Upper lobe of left lung (tissue), 6 donors: ENCODE measurements around the gene ADGRL4. TPM values are rescaled to one million over a fixed set of nuclear protein-coding genes. Genes with fewer than 3 reads are reported as not detected.

Source experiments
- ATAC-seq, 2 donors: fragments of 200-7000 bp; cut with Tn5 transposase; one replicate each; pipeline ENCODE4 v1.9.1; 2022; ENCODE audit warnings: mild to moderate bottlenecking in 2 of 2, moderate library complexity in 2 of 2; ENCODE audit not compliant: low FRiP score in 2 of 2
- DNase-seq, 2 donors: peaks; one replicate each; pipeline ENCODE4 v3.0.0-alpha.2; 2019 to 2020
- H3K27ac ChIP-seq, 4 donors: fragments of 200-600 bp; sonication (generic); one replicate each; pipeline ENCODE4 v1.5.1; 2016 to 2019
- H3K27me3 ChIP-seq, 4 donors: fragments of 200-600 bp; sonication (generic); one replicate each; pipeline ENCODE4 v1.5.1; 2017 to 2019
- H3K36me3 ChIP-seq, 4 donors: fragments of 200-600 bp; sonication (generic); one replicate each; pipeline ENCODE4 v1.5.1; 2016 to 2019
- H3K4me1 ChIP-seq, 4 donors: fragments of 200-600 bp; sonication (generic); one replicate each; pipeline ENCODE4 v1.5.1; 2018 to 2019
- H3K4me3 ChIP-seq, 4 donors: fragments of 200-600 bp; sonication (generic); one replicate each; pipeline ENCODE4 v1.5.1; 2017 to 2019; ENCODE audit warnings: mild to moderate bottlenecking in 2 of 4, moderate library complexity in 1 of 4
- H3K9me3 ChIP-seq, 4 donors: fragments of 200-600 bp; sonication (generic); one replicate each; pipeline ENCODE4 v1.5.1; 2018 to 2019
- EP300 ChIP-seq, 4 donors: sonication (generic); formaldehyde crosslinking; IDR thresholded peaks; one replicate each; pipeline ENCODE4 v1.5.1; 2017; ENCODE audit warnings: antibody characterized with exemption in 4 of 4, control low read depth in 2 of 4
- POLR2A ChIP-seq, 4 donors: fragments of 450-650 bp; IDR thresholded peaks; one replicate each; pipeline ENCODE4 v1.5.1; 2016 to 2017; ENCODE audit warnings: antibody characterized with exemption in 4 of 4, mild to moderate bottlenecking in 2 of 4
- POLR2AphosphoS5 ChIP-seq, 2 donors: sonication (generic); formaldehyde crosslinking; IDR thresholded peaks; one replicate each; pipeline ENCODE4 v1.5.1; 2017; ENCODE audit warnings: antibody characterized with exemption in 2 of 2
- WGBS, 2 donors: methylation state at CpG; one replicate each; pipeline ENCODE4 v1.1.5; 2017 to 2018; 5-methylcytosine and 5-hydroxymethylcytosine counted together
- total RNA-seq, 6 donors: library from RNA; depleted of rRNA in 4 of 6; stranded (reverse); fragments of >200 nt in 4 of 6; gene quantifications; one replicate each; pipeline versions ENCODE4 v1.1.0 to v1.2.1, GENCODE V29; 2016 to 2021
- TF ChIP-seq, protein P1 (sequence below), 6 experiments: fragments of 450-650 bp in 4 of 6; fragments of 200-600 bp in 2 of 6; sonication (generic) in 2 of 6; IDR thresholded peaks; one replicate each; pipeline ENCODE4 v1.5.1; 2016 to 2019; ENCODE audit warnings: antibody characterized with exemption in 6 of 6
- donor health status: DM: no; HTN: no; CAD: no; lungs with moderate emphysema.
- donor health status: DM: no; HTN: yes; CAD: no; lungs with severe emphysema.

ADGRL4 gene
- total RNA-seq, 6 donors from 2014 or later, result 1.9 to 23.5 (median 12.9) TPM

DNA sequence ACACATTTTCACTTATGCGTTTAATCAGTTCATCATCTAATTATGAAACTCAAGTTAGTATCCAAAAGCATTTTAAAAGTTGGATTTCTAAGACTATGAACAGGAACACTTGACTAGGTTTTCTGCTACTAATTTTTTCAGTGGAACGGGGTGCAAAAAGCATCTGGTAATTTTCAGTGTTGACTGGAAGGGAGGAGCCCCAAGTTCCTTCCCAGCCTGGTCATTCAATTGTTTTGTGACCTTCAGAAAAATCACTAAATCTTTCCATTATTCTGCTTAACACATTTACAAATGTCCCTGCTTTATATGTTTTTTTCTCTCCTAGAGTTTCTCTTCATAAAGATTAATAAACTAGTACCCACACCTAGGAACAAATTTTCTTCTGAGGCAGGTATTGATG is 6.0 kb upstream of the ADGRL4 start:
- H3K36me3 ChIP-seq, result no peaks in the 10 kb centered on the region
- WGBS, 2 donors, result 83 to 89% methylated on average over 2 of the region's 2 CpGs
- no peak for TF ChIP-seq POLR2A (IDR thresholded peaks at IDR 0.05)
- TF ChIP-seq POLR2AphosphoS5 (IDR thresholded peaks at IDR 0.05), result no peak
- TF ChIP-seq, protein P1, sequence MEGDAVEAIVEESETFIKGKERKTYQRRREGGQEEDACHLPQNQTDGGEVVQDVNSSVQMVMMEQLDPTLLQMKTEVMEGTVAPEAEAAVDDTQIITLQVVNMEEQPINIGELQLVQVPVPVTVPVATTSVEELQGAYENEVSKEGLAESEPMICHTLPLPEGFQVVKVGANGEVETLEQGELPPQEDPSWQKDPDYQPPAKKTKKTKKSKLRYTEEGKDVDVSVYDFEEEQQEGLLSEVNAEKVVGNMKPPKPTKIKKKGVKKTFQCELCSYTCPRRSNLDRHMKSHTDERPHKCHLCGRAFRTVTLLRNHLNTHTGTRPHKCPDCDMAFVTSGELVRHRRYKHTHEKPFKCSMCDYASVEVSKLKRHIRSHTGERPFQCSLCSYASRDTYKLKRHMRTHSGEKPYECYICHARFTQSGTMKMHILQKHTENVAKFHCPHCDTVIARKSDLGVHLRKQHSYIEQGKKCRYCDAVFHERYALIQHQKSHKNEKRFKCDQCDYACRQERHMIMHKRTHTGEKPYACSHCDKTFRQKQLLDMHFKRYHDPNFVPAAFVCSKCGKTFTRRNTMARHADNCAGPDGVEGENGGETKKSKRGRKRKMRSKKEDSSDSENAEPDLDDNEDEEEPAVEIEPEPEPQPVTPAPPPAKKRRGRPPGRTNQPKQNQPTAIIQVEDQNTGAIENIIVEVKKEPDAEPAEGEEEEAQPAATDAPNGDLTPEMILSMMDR (IDR thresholded peaks at IDR 0.05), result no peak
- TF ChIP-seq EP300 (IDR thresholded peaks at IDR 0.05), result no peak
- ATAC-seq (no peak), DNase-seq (no peak)
- no peaks in the 10 kb centered on the region for H3K9me3 ChIP-seq
- no peak overlapping the region for H3K4me3 ChIP-seq
- H3K27ac ChIP-seq, result no peak overlapping the region
- H3K4me1 ChIP-seq, result no peaks in the 10 kb centered on the region
- no peaks in the 10 kb centered on the region for H3K27me3 ChIP-seq

DNA sequence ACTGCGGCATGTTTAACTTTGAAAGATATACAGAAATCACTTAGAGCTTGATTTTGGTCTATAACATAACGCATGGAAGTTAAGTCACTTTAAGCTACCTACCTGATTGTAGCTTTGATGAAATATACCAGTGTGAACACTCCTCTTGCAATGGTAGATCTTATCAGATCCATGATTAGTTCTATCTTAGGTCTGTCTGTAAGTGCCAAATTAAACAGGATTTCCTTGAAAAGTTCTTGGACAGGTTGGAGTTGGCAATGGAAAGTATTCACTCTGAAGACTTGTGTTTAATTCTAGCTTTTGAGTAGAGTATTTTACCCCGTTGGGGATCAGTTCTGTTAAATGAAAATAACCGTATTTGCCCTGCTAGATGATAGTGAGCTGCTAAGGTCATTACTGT is 4.1 kb upstream of the ADGRL4 start:
- ATAC-seq (no peak), DNase-seq (no peak)
- H3K4me1 ChIP-seq, result no peaks in the 10 kb centered on the region
- WGBS, 2 donors, result 75 to 78% methylated on average over 4 of the region's 4 CpGs
- H3K27me3 ChIP-seq, result no peaks in the 10 kb centered on the region
- H3K36me3 ChIP-seq, result no peaks in the 10 kb centered on the region
- H3K27ac ChIP-seq, result no peak overlapping the region
- TF ChIP-seq POLR2AphosphoS5 (IDR thresholded peaks at IDR 0.05), result no peak
- TF ChIP-seq EP300 (IDR thresholded peaks at IDR 0.05), result no peak
- no peak for TF ChIP-seq POLR2A (IDR thresholded peaks at IDR 0.05)
- H3K9me3 ChIP-seq, result no peaks in the 10 kb centered on the region
- no peak overlapping the region for H3K4me3 ChIP-seq

DNA sequence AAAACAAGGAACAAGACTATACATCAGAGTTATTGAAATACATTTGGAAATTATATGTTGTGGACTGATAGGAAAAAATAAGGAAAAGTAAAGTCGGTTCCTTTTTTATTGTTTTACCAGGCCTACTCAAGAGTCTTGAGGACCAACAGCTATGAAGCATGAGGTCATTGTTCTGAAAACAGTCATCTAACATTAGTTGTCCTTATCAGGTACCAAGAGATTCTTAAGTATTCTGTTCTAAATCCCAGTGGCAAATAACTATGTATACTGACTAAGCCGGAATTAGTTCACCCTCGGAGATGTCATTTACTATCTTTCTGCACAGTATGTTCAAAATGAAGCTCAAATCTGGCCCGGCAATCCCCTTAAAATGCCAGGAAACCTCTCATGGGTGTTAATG is 585 bp downstream of the ADGRL4 start:
- no peaks in the 10 kb centered on the region for H3K36me3 ChIP-seq
- no peak for ATAC-seq
- WGBS, 2 donors, result 50 to 55% methylated on average over 4 of the region's 4 CpGs

DNA sequence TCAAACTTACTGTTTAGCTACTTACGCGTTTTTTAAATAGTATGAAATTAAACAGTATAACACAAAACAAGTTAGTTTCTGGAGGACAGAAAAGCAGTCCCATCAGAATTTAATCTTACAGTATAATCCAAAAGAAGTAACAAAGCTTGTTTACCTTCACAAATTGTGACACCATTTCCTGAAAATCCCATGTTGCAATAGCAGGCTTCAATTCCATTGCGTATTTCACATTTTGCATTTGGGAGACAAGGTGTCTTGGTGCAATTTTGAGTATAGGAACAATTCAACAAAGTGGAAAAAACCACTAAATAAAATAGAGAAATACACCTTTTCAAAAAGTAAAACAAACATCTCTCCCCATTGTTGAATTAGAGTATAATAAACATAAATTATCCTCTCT is 1.6 kb downstream of the ADGRL4 start:
- no peak for DNase-seq

More for the DNA sequence above, 585 bp downstream of the ADGRL4 start:
- H3K9me3 ChIP-seq, result peaks cover 0 to 3% (median 0%) of the 10 kb centered on the region in 4 donors
- no peaks in the 10 kb centered on the region for H3K4me1 ChIP-seq
- H3K27ac ChIP-seq, result peak overlapping the region; percentile 66 to 85 (median 76)
- H3K4me3 ChIP-seq, result peak overlapping the region; percentile 17 to 46 (median 36)
- no peak for TF ChIP-seq POLR2A (IDR thresholded peaks at IDR 0.05)
- no peak for TF ChIP-seq POLR2AphosphoS5 (IDR thresholded peaks at IDR 0.05)
- TF ChIP-seq, protein P1 (IDR thresholded peaks at IDR 0.05), result no peak
- no peak for TF ChIP-seq EP300 (IDR thresholded peaks at IDR 0.05)
- DNase-seq, result no peak
- H3K27me3 ChIP-seq, result no peaks in the 10 kb centered on the region

GRCh38 chr1:78996791-78997190 is 9.7 kb downstream of the ADGRL4 start:
- Histone ChIP-seq H3K27me3 (no peaks in the 10 kb centered on the region), H3K9me3 (no peaks in the 10 kb centered on the region), H3K4me1 (no peaks in the 10 kb centered on the region), H3K36me3 (no peaks in the 10 kb centered on the region), H3K27ac (no peak overlapping the region), H3K4me3 (no peak overlapping the region)
- DNase-seq (no peak), ATAC-seq (no peak)
- TF ChIP-seq EP300 (IDR thresholded peaks at IDR 0.05) (no peak), POLR2AphosphoS5 (IDR thresholded peaks at IDR 0.05) (no peak), POLR2A (IDR thresholded peaks at IDR 0.05) (no peak)
- TF ChIP-seq, protein P1 (IDR thresholded peaks at IDR 0.05), result no peak
- WGBS, 2 donors, result 96% methylated on average over 1 of the region's 1 CpG

More for the DNA sequence above, 1.6 kb downstream of the ADGRL4 start:
- Histone ChIP-seq H3K9me3 (peaks cover 0 to 3% (median 0%) of the 10 kb centered on the region in 4 donors), H3K36me3 (no peaks in the 10 kb centered on the region), H3K4me1 (no peaks in the 10 kb centered on the region), H3K27ac (peak overlapping the region in 1 of 4 donors; percentile 85), H3K4me3 (peak overlapping the region in 3 of 4 donors; percentile 3 to 46 (median 43)), H3K27me3 (no peaks in the 10 kb centered on the region)
- TF ChIP-seq POLR2A (IDR thresholded peaks at IDR 0.05) (no peak), EP300 (IDR thresholded peaks at IDR 0.05) (no peak), POLR2AphosphoS5 (IDR thresholded peaks at IDR 0.05) (no peak)
- TF ChIP-seq, protein P1 (IDR thresholded peaks at IDR 0.05), result no peak
- ATAC-seq, result no peak
- WGBS, 2 donors, result 84 to 86% methylated on average over 3 of the region's 3 CpGs
